Calu3 (cell line): ENCODE results near the gene KCNAB1. TPM values are rescaled to one million over a fixed set of nuclear protein-coding genes. Genes with fewer than 3 reads are reported as not detected.

Source experiments
- BruUV-seq: library from RNA; stranded (reverse); fragments of 400-500 nt; replicated peaks from 2 replicates; lab custom pipeline; 2021; lab: Mats Ljungman, UMichigan
- CTCF ChIA-PET: fragments of 300-600 bp; sonication (Branson Sonifier 250); formaldehyde crosslinking; loops from one replicate; lab custom pipeline; 2022; ENCODE audit warnings: antibody characterized with exemption; lab: Charles Lee
- DNase-seq: peaks from one replicate; pipeline ENCODE4 v3.0.0; 2022
- H3K27ac Mint-ChIP-seq: one replicate; pipeline ENCODE4 v1.8.0; 2022; ENCODE audit warnings: mixed read lengths; ENCODE audit not compliant: unreplicated experiment
- H3K27me3 Mint-ChIP-seq: one replicate; pipeline ENCODE4 v1.8.0; 2022; ENCODE audit warnings: mixed read lengths; ENCODE audit not compliant: unreplicated experiment
- H3K36me3 Mint-ChIP-seq: one replicate; pipeline ENCODE4 v1.8.0; 2022; ENCODE audit warnings: mild to moderate bottlenecking, moderate library complexity, mixed read lengths; ENCODE audit not compliant: insufficient read depth, unreplicated experiment
- H3K4me1 Mint-ChIP-seq: one replicate; pipeline ENCODE4 v1.8.0; 2022; ENCODE audit warnings: mild to moderate bottlenecking, low read depth, mixed read lengths; ENCODE audit not compliant: unreplicated experiment
- H3K4me3 Mint-ChIP-seq: one replicate; pipeline ENCODE4 v1.8.0; 2022; ENCODE audit warnings: mild to moderate bottlenecking, low read depth, moderate library complexity, mixed read lengths; ENCODE audit not compliant: unreplicated experiment
- H3K9me3 Mint-ChIP-seq: one replicate; pipeline ENCODE4 v1.8.0; 2022; ENCODE audit warnings: low read depth, mixed read lengths; ENCODE audit not compliant: unreplicated experiment
- CTCF ChIP-seq: fragments of 200-600 bp; IDR thresholded peaks from one replicate; pipeline ENCODE4 v1.8.0; 2022; ENCODE audit warnings: antibody characterized with exemption; ENCODE audit not compliant: unreplicated experiment
- intact Hi-C: fragments of 100-400 bp; cut with micrococcal nuclease; formaldehyde crosslinking; loops from one replicate; pipeline ENCODE4 v1.10.0; 2022; ENCODE audit not compliant: unreplicated experiment
- total RNA-seq: library from RNA; stranded (reverse); gene quantifications from 2 replicates; pipeline ENCODE4 v1.2.3, GENCODE V29; 2022

The KCNAB1 gene
- total RNA-seq, 1 experiment from 2014 or later = 1.6 TPM

DNA sequence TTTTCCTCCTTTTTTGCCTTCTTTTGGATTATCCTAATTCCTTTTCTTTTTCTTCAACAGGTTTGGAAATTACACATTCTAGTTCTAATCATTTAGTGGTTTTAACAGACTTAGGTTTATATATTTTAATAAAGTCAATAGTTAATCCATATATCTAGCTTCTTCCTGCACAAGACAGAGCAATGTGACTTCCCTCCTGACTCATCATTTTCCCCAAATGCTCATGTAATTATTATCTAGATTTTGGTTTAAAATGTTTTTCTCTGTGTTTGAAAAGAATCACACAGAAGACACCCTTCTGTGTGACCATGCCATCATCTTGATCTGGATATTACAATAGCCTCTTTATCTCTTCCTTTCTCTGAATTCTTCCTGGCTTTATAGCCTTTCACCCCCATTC lies 463.1 kb downstream of the KCNAB1 start:
- no peak for TF ChIP-seq CTCF
- intact Hi-C loops = no loop called here
- no peak overlapping the region for H3K27ac Mint-ChIP-seq
- CTCF ChIA-PET = interaction anchor here (0.5 kb wide), 1 partner anchor 1536 kb away, joined by 5 read pairs; no protein-coding TSS in a partner anchor
- H3K4me3 Mint-ChIP-seq = no peak overlapping the region
- no peaks in the 10 kb centered on the region for H3K27me3 Mint-ChIP-seq
- BruUV-seq = no TSS peak
- no peaks in the 10 kb centered on the region for H3K4me1 Mint-ChIP-seq
- H3K9me3 Mint-ChIP-seq = no peaks in the 10 kb centered on the region
- H3K36me3 Mint-ChIP-seq = no peaks in the 10 kb centered on the region
- DNase-seq = no peak

DNA sequence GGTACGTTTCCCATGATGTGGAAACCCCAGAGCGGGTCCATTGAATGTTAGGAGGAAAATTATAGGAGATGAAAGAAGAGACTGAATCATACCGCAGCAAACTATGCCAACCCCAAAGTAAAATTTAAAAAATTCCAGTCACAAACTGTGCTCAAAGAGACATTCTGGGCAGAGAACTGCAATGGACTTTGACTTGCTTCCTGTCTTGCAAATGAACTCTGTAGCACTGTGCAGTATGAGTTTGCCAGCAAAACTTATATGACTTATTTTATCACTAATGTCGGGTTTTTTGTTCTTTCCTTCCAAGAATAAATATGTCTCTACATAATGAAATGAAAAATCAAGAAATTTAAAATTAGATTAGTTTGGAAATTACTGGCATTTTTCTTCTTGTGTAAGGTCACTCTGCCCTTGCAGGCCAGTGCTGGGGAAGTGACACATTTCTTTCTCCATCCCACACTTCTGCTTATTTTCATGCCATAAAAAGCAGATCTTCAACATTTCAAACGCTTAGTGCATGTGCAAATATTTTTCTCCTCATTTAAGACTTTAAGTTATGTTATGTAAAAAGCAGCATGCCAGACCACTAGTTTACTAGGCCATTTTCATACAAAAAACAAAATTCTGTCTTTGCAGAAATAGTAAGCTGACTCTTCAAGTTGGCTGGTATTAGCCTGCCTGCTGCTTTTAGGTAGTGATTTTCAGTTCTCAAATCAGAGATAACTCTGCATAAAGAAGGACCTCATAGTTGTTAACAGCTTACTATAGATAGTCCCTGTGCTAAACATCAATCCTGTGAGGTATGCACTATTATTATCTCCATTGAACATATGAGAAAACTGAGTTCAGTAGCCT lies 466.8 kb downstream of the KCNAB1 start:
- H3K36me3 Mint-ChIP-seq = no peaks in the 10 kb centered on the region
- no peak overlapping the region for H3K4me3 Mint-ChIP-seq
- TF ChIP-seq CTCF = no peak
- no peak for DNase-seq
- no peaks in the 10 kb centered on the region for H3K9me3 Mint-ChIP-seq
- no peaks in the 10 kb centered on the region for H3K27me3 Mint-ChIP-seq
- BruUV-seq = no TSS peak
- intact Hi-C loops = no loop called here
- no peaks in the 10 kb centered on the region for H3K4me1 Mint-ChIP-seq
- CTCF ChIA-PET = interaction anchor here (1.0 kb wide), 1 partner anchor 11 kb away, joined by 3 read pairs; no protein-coding TSS in a partner anchor
- no peak overlapping the region for H3K27ac Mint-ChIP-seq

- CTCF ChIA-PET = interaction anchor here (1.0 kb wide), 1 partner anchor 12 kb away, joined by 3 read pairs; no protein-coding TSS in a partner anchor
- H3K4me3 Mint-ChIP-seq = no peak overlapping the region
- BruUV-seq = no TSS peak
- H3K27me3 Mint-ChIP-seq = no peaks in the 10 kb centered on the region
- intact Hi-C loops = no loop called here
- no peak for TF ChIP-seq CTCF
- H3K36me3 Mint-ChIP-seq = no peaks in the 10 kb centered on the region
- no peak for DNase-seq
- H3K4me1 Mint-ChIP-seq = no peaks in the 10 kb centered on the region
- no peak overlapping the region for H3K27ac Mint-ChIP-seq
- H3K9me3 Mint-ChIP-seq = no peaks in the 10 kb centered on the region
These were observed 467.3 kb downstream of the KCNAB1 start for GRCh38 chr3:156587760-156588069.

Other genes starting within 250 kb of the KCNAB1 start
- gene GMPS, start 249.9 kb upstream of the KCNAB1 start, total RNA-seq = 171 and 194 TPM in 2 replicates